NCI-H2196 (cell line): ENCODE measurements around the gene JSRP1.
A peak's percentile ranks its signal among the peaks of the same experiment; 100 is the strongest.
"Not testable (repeated sequence)": the region's sequence is repeated elsewhere in the genome, so short reads cannot be mapped to it uniquely, and the experiment has no call there.

ENCODE experiments used
- DNase-seq: peaks from one replicate; lab custom pipeline; 2025; ENCODE audit not compliant: unreplicated experiment; lab: John Stamatoyannopoulos, UW

Gene JSRP1

GRCh38 chr19:2282862-2283237 is 26.6 kb upstream of the JSRP1 start:
- DNase-seq = no peak

- DNase-seq = no peak
Measured at GRCh38 chr19:2282062-2282861, 26.0 kb upstream of the JSRP1 start, which contains the start of gene PEAK3. PEAK3 (minus strand) TSS chr19:2282175; CDS start chr19:2280931, 1,244 bp downstream.

- DNase-seq = not testable (repeated sequence)
Measured at GRCh38 chr19:2281265-2282061, 25.2 kb upstream of the JSRP1 start.

GRCh38 chr19:2280633-2281264 is 24.5 kb upstream of the JSRP1 start:
- DNase-seq = no peak

- no peak for DNase-seq
Measured at GRCh38 chr19:2278459-2279158, 22.4 kb upstream of the JSRP1 start.

DNA sequence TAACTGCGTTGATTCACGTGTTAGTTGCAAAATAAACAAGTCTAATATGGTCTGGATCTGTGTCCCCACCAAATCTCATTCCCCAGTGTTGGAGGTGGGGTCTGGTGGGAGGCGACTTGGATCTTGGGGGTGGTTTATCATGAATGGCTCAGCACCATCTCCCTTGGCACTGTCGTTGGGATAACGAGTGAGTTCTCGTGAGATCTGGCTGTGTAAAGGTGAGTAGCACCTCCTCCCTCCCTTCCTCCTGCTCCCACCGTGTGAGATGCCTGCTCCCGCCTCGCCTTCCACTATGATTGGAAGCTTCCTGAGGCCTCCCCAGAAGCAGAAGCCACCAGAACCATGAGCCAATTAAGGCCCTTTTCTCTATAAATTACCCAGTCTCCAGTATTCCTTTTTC is 20.9 kb upstream of the JSRP1 start:
- no peak for DNase-seq

GRCh38 chr19:2276429-2276986 is 20.3 kb upstream of the JSRP1 start:
- no peak for DNase-seq

DNA sequence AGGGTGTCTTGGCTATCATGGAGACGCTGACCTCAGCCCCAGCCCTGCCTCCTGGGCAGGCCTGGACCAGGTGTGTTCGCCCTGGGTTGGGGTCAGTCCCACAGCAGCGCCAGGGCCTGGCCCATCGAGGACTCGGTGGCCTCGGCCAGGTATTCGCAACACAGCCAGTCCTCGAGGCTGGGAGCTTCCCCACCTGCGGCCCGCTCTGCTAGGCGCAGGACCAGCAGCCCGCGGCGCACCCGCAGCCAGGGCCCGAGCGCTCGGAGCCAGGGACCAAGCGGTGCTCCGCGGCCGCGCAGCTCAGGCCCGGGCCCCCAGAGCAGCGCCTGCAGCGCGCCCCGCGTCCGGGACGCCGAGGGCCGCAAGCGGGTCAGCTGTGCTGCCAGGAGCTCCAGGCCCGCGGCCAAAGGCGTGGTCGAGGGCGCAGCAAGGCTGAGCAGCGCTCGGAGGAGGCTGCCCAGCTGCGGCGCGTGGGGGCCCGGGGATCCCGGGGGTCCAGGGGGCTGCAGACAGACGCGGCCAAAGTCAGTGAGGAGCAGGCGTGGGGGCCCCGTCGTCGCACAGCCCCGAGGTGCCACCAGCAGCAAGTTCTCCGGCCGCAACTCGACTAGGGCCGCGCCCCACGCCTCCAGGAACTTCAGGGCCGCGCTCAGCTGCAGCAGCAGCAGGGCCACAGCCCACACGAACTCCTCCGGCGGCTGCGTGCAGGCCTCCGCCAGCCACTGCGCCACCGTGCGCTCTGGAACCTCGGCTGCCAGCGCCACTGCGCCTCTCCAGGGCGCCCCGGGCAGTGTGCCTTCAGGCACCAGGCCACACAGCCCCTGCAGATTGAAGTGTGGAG is 19.6 kb upstream of the JSRP1 start:
- DNase-seq = no peak

- peak; percentile 73 for DNase-seq
Measured at GRCh38 chr19:2274931-2275535, 18.8 kb upstream of the JSRP1 start.

GRCh38 chr19:2274185-2274711 is 18.0 kb upstream of the JSRP1 start:
- no peak for DNase-seq

DNA sequence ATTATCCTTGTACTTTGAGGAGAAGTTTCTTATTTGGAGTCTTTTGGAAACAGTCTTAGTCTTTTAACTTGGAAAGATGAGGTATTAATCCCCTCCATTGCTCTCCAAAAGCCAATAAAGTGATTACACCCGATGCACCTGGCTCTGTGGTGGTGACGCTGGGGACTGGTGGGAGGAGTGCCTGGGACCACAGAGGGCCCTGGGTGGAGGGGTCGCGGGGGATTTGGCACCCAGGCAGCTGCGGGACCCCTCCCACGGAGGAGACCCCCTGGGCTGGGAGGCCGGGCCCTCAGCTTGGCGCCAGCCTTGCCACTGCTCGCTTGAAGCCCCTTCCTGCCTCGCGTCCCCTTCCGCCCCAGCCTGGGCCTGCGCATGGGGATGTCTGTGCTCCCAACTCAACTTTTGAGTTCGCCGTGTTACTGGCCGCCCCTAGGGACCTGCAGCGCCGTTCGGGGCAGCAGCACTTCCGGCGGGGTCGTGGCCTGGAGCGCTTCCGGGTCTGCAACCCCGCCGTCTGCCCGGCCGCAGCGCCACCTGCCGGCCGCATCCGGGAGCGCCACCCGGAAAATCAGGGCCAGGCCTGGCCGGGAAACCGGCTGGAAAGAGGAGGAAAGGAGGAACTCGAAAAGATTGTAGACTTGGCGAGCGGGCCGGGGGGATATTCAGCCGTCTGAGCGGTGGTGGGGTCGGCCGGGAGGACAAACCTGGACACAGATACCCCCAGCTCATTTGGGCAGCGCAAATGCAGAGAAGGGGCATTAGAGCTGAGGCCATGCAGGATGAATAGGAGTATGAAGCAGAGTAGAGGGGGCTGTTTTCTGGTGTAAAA is 17.4 kb upstream of the JSRP1 start:
- peak; percentile 83 for DNase-seq

GRCh38 chr19:2271234-2272103 is 15.3 kb upstream of the JSRP1 start:
- DNase-seq = no peak

DNA sequence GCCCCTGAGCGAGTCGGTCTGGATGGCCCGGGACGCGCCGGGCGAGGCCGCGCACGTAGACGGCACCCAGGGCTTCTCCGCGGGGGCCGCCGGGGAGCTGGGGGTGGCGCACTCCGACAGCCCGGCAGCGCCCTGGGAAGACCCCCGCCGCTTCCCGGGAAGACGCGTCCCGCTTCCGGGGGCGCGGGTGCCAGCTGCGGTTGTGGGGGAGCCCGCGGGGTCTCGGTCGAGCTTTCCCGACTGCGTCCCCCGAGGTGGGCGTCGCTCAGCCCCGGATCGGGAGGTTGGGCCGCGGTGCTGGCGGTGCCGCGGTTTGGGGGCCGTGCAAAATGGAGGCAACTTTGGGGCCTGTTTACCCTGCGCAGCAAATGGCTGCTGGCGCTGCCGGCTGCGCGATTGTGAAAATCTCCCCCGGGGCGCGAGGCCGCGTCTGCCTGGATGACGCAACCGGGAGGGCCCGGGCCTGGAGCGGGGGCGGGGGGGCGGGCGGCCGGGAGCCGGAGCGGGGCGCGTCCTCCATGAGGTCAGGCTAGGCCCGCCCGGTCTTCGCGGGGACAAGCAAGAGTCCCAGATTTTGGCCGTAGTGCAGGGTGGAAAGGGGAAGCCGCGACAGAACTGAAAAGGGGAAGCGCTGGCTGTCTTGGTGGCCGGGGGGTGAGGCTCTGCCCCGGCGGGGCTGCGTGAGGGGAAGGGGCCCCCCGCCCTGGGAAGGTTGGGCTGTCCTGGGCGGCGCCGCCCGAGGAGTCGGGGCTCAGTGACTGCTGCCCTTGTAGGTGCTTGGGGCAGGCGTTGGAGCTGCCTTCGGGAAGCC is 14.4 kb upstream of the JSRP1 start:
- DNase-seq = peak; percentile 34

- DNase-seq = no peak
Measured at GRCh38 chr19:2270157-2270422, 13.9 kb upstream of the JSRP1 start.

DNA sequence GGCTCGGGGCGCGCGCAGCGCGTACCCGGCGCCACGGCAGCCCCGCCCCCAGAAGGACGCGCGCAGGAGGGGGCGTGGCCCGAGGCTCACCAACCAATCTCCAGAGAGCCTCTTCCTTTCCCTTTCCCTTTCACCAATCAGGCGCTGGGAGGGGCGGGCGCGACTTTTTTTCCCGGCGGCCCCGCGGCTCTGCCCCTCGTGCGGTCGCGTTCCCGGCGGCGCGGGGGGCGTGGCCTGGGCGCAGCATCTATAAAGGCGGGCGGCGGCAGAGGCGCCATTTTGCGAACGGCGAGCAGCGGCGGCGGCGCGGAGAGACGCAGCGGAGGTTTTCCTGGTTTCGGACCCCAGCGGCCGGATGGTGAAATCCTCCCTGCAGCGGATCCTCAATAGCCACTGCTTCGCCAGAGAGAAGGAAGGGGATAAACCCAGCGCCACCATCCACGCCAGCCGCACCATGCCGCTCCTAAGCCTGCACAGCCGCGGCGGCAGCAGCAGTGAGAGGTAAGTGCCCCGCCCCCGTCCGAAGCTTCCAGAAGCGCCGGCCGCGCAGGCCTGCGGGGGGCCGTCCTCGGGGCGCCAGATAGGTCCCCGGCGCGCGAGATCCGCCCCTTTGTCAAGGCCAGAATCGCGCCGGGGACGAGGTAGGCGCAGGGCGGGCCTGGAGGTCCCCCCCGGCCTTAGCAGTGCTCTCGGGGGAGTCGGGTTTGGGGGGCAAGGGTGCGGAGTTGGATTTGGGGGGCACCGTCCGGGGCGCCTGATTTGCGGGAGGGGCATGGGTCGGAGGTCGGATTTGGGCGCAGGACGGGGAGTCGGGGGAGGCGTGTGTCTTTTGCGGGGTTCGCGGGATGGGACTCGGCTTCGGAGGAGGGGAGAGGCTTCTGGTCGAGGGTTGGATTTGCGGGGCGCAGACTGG is 13.3 kb upstream of the JSRP1 start:
- peak; percentile 95 for DNase-seq

DNA sequence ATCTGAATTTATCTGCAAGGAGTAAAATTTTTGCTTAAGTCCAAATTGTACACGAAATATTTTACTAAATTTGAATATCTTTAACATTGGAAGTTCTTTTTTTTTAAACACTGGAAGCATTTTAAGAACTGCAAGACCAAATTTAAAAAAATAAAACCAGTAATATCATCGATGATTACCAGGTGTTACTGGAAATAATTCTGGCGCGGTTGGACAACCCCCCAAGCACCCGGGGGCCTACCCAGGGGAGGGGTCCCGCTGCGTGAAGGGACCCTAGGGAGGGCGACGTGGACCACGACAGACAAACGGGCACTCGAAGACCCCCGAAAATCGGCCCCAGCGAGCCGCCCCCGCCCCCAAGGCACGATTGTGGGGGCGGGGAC is 12.6 kb upstream of the JSRP1 start:
- DNase-seq = no peak
